GM12878 (cell line): ENCODE measurements around the gene CEP83. TPM values are rescaled to one million over a fixed set of nuclear protein-coding genes. Genes with fewer than 3 reads are reported as not detected.

ENCODE experiments used
- ATAC-seq: fragments of 200-7000 bp; cut with Tn5 transposase; 3 replicates; pipeline ENCODE4 v1.9.1; 2020; ENCODE audit warnings: mild to moderate bottlenecking, moderate library complexity
- BruUV-seq: library from RNA; stranded (reverse); fragments of 400-500 nt; replicated peaks from 2 replicates; lab custom pipeline; 2021; lab: Mats Ljungman, UMichigan
- CTCF ChIA-PET: fragments of 300-600 bp; sonication (Branson Sonifier 250); formaldehyde crosslinking; extraction: SDS; loops from one replicate; lab custom pipeline; 2021; ENCODE audit warnings: inconsistent platforms; lab: Yijun Ruan, JAX
- POLR2A ChIA-PET: fragments of 350-600 bp; formaldehyde crosslinking; extraction: SDS; loops from one replicate; lab custom pipeline; 2021; ENCODE audit warnings: inconsistent platforms; lab: Charles Lee
- RAD21 ChIA-PET: fragments of 300-600 bp; sonication (Branson Sonifier 250); formaldehyde crosslinking; loops from one replicate; lab custom pipeline; 2023; ENCODE audit warnings: antibody characterized with exemption; ENCODE audit not compliant: unreplicated experiment; lab: Charles Lee
- SMC1A ChIA-PET: fragments of 300-600 bp; sonication (Branson Sonifier 250); formaldehyde crosslinking; loops from one replicate; lab custom pipeline; 2023; ENCODE audit not compliant: unreplicated experiment, uncharacterized antibody; lab: Charles Lee
- DNase-seq: peaks from one replicate; pipeline ENCODE4 v3.0.0-alpha.2; 2011; ENCODE audit warnings: low read depth, low spot score
- FAIRE-seq: peaks from 3 replicates; lab custom pipeline; 2011; peaks lifted over from hg19 to GRCh38; lab: Jason Lieb, UNC
- H2AFZ ChIP-seq: 2 replicates; pipeline ENCODE4 v1.6.0; 2011; ENCODE audit warnings: low read depth, low read length, control low read depth; ENCODE audit not compliant: control insufficient read depth
- H3K27ac ChIP-seq: 2 replicates; pipeline ENCODE4 v1.5.1; 2011; ENCODE audit warnings: control low read depth; ENCODE audit not compliant: control insufficient read depth, insufficient read depth
- H3K27me3 ChIP-seq, 2 experiments: replicated peaks in 1 of 2; 2 replicates each; pipeline versions ENCODE4 v1.6.0 to v1.6.1; 2011; ENCODE audit warnings: low read length in 1 of 2; ENCODE audit not compliant: control insufficient read depth in 2 of 2, insufficient read depth in 2 of 2
- H3K36me3 ChIP-seq, 2 experiments: 2 replicates each; pipeline ENCODE4 v1.5.1; 2011; ENCODE audit warnings: low read length in 1 of 2; ENCODE audit not compliant: control insufficient read depth in 2 of 2, insufficient read depth in 2 of 2
- H3K4me1 ChIP-seq: 2 replicates; pipeline ENCODE4 v1.6.1; 2011; ENCODE audit warnings: mild to moderate bottlenecking, low read length, moderate library complexity, mixed read lengths; ENCODE audit not compliant: control insufficient read depth, insufficient read depth
- H3K4me2 ChIP-seq: 2 replicates; pipeline ENCODE4 v1.6.0; 2011; ENCODE audit warnings: control low read depth; ENCODE audit not compliant: control insufficient read depth, insufficient read depth
- H3K4me3 ChIP-seq: fragments of 200-600 bp; sonication (generic); 2 replicates; pipeline ENCODE4 v1.5.1; 2016
- H3K79me2 ChIP-seq: 2 replicates; pipeline ENCODE4 v1.6.0; 2011; ENCODE audit warnings: low read length; ENCODE audit not compliant: control insufficient read depth, insufficient read depth
- H3K9ac ChIP-seq: 2 replicates; pipeline ENCODE4 v1.8.0; 2011; ENCODE audit warnings: low read length, control low read depth, mixed read lengths; ENCODE audit not compliant: control insufficient read depth, insufficient read depth
- H3K9me3 ChIP-seq: replicated peaks from 3 replicates; pipeline ENCODE4 v1.5.1; 2011; ENCODE audit warnings: mild to moderate bottlenecking, low read length; ENCODE audit not compliant: control insufficient read depth, insufficient read depth
- H4K20me1 ChIP-seq: 2 replicates; pipeline ENCODE4 v1.6.0; 2011; ENCODE audit not compliant: control insufficient read depth, insufficient read depth
- EGR1 ChIP-seq, 2 experiments: IDR thresholded peaks; 1 replicate in 1 of 2; 2 replicates in 1 of 2; pipeline ENCODE4 v1.6.1; 2011 to 2012; ENCODE audit warnings: low read depth in 2 of 2, low read length in 2 of 2, borderline replicate concordance in 1 of 2, mild to moderate bottlenecking in 1 of 2, moderate library complexity in 1 of 2
- EZH2 ChIP-seq: IDR thresholded peaks from 2 replicates; pipeline ENCODE4 v1.6.1; 2012; ENCODE audit warnings: low read depth, mild to moderate bottlenecking, control low read depth, inconsistent platforms, low read length, borderline replicate concordance; ENCODE audit not compliant: control insufficient read depth
- FOXM1 ChIP-seq: IDR thresholded peaks from 2 replicates; pipeline ENCODE4 v1.6.1; 2012; ENCODE audit warnings: low read depth, mild to moderate bottlenecking, inconsistent platforms, low read length, moderate library complexity
- SRF ChIP-seq, 2 experiments: IDR thresholded peaks; 2 replicates each; pipeline ENCODE4 v1.6.1; 2011; ENCODE audit warnings: low read depth in 2 of 2, low read length in 2 of 2, mild to moderate bottlenecking in 1 of 2, moderate library complexity in 1 of 2
- STAT3 ChIP-seq: IDR thresholded peaks from 2 replicates; pipeline ENCODE4 v1.6.1; 2011; ENCODE audit warnings: low read depth, low read length, improper control_type of control experiment
- WGBS: methylation state at CpG from one replicate; pipeline ENCODE4 v1.1.6; 2016; ENCODE audit warnings: low lambda C conversion rate; ENCODE audit not compliant: insufficient replicate concordance, insufficient coverage; ENCODE audit errors: missing lambda C conversion rate; 5-methylcytosine and 5-hydroxymethylcytosine counted together
- in situ Hi-C: fragments of 300-500 bp; cut with MboI; formaldehyde crosslinking; loops from 9 replicates; pipeline ENCODE4 v1.14.3; 2018; ENCODE audit warnings: mixed read lengths
- intact Hi-C: fragments of 100-400 bp; cut with micrococcal nuclease; formaldehyde crosslinking; loops from one replicate; pipeline ENCODE4 v1.14.2; 2022; ENCODE audit not compliant: unreplicated experiment
- polyA plus RNA-seq, 11 experiments: library from polyadenylated mRNA; depleted of rRNA in 4 of 11; unstranded in 6 of 11; stranded (reverse) in 5 of 11; fragments of >200 nt; fragmentation: Nextera tagmentation in 4 of 11; fragmentation: Illumina TruSeq in 1 of 11; extraction: Ambion mirVana in 4 of 11; extraction: Trizol in 1 of 11; gene quantifications; 1 replicate in 1 of 11; 2 replicates in 10 of 11; pipeline versions ENCODE4 v1.2.1 to v1.2.3, GENCODE V29; 2011 to 2016; ENCODE audit warnings: inconsistent platforms in 2 of 11, missing spikeins in 2 of 11, low read depth in 1 of 11
- total RNA-seq, 4 experiments: library from RNA; depleted of rRNA in 3 of 4; stranded (reverse); fragments of >200 nt in 3 of 4; fragmentation: Illumina TruSeq in 1 of 4; extraction: Trizol in 1 of 4; gene quantifications; 2 replicates each; pipeline versions ENCODE4 v1.2.1 to v1.2.3, GENCODE V29; 2013 to 2021
- TF ChIP-seq, protein P1 (sequence below): fragments of 450-650 bp; IDR thresholded peaks from 2 replicates; pipeline ENCODE4 v1.6.1; 2018; ENCODE audit warnings: mild to moderate bottlenecking, low read depth, moderate library complexity; ENCODE audit not compliant: partially characterized antibody
- TF ChIP-seq, protein P2 (sequence below): IDR thresholded peaks from 2 replicates; pipeline ENCODE4 v1.6.1; 2012; ENCODE audit warnings: improper control_type of control experiment, low read depth, low read length; ENCODE audit not compliant: insufficient replicate concordance
- TF ChIP-seq, protein P3 (sequence below): fragments of 450-650 bp; IDR thresholded peaks from 2 replicates; pipeline ENCODE4 v1.6.1; 2017; ENCODE audit warnings: mild to moderate bottlenecking, low read depth, inconsistent platforms; ENCODE audit not compliant: poor library complexity, severe bottlenecking
- TF ChIP-seq, protein P4 (sequence below): fragments of 450-650 bp; IDR thresholded peaks from 2 replicates; pipeline ENCODE4 v1.6.1; 2017; ENCODE audit warnings: mild to moderate bottlenecking

Gene CEP83
- total and polyA plus RNA-seq, 10 of the 15 experiments (the other 5 are each of a cell fraction or from before 2014, with no cell fraction given), result 4.3 to 39.0 (median 22.5) TPM

DNA sequence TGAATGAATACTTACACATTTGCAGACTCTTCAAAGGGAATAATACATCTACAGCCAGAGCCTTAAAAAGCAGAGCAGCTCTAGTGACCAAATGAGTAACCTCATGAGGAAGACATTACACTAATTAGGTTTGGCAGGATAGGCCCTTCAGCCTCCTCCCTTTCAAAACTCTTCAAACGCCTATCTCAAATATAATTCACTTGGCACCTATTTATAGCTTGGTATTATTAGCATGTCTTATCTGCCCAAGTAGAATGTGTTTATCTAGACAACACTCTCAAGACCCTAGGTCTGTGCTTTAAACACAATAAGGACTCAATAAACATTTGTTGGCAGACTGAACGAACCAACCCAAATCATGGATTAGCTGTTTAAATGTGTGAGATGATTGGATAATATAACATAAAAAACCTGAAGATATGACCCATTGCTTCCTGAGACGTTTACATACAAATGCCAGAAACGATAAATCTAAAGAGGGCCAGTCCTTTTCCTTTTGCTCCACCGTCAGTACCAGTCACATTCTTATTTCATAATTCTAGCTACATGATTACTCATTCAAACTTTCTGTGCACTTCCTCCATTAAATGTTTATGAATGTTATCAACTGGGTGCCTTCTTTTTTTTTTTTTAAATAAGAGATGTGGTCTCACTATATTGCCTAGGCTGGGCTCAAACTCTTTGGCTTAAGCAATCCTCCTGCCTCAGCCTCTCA, 123.3 kb downstream of the CEP83 start:
- no peak overlapping the region for H3K4me3 ChIP-seq
- RAD21 ChIA-PET, result no interaction called here
- SMC1A ChIA-PET, result interaction anchor here (0.7 to 1.3 kb wide), 5 partner anchors 20 to 103 kb away, joined by 3 to 6 read pairs (median 3); no protein-coding TSS in a partner anchor
- H3K9me3 ChIP-seq, result no peaks in the 10 kb centered on the region
- POLR2A ChIA-PET, result interaction anchor here (0.5 kb wide), 1 partner anchor 1235 kb away, joined by 3 read pairs; no protein-coding TSS in a partner anchor
- H2AFZ ChIP-seq, result no peak overlapping the region
- in situ Hi-C loops, result no loop called here
- H3K4me2 ChIP-seq, result no peak overlapping the region
- H3K79me2 ChIP-seq, result no peaks in the 10 kb centered on the region
- H3K36me3 ChIP-seq, result no peaks in the 10 kb centered on the region; a peak in 1 of 4 replicates
- H4K20me1 ChIP-seq, result no peaks in the 10 kb centered on the region
- no peaks in the 10 kb centered on the region for H3K27me3 ChIP-seq
- H3K4me1 ChIP-seq, result no peaks in the 10 kb centered on the region
- intact Hi-C loops, result no loop called here
- CTCF ChIA-PET, result interaction anchor here (0.6 to 1.5 kb wide), 3 partner anchors 10 to 1029 kb away, joined by 3 to 4 read pairs (median 4); no protein-coding TSS in a partner anchor
- DNase-seq (no peak), ATAC-seq (no peak), FAIRE-seq (no peak)
- BruUV-seq, result no TSS peak
- no peak overlapping the region for H3K9ac ChIP-seq
- no peak overlapping the region for H3K27ac ChIP-seq
- WGBS, result 97% methylated on average over 5 of the region's 5 CpGs
- TF ChIP-seq EGR1 (IDR thresholded peaks at IDR 0.05; ENCODE audit: borderline replicate concordance in 1 of 2, low read depth in 2 of 2, low read length in 2 of 2) (no peak), EZH2 (no peak), SRF (IDR thresholded peaks at IDR 0.05; ENCODE audit: low read depth in 2 of 2, low read length in 2 of 2) (no peak), STAT3 (no peak), FOXM1 (no peak)
- TF ChIP-seq, protein P1, sequence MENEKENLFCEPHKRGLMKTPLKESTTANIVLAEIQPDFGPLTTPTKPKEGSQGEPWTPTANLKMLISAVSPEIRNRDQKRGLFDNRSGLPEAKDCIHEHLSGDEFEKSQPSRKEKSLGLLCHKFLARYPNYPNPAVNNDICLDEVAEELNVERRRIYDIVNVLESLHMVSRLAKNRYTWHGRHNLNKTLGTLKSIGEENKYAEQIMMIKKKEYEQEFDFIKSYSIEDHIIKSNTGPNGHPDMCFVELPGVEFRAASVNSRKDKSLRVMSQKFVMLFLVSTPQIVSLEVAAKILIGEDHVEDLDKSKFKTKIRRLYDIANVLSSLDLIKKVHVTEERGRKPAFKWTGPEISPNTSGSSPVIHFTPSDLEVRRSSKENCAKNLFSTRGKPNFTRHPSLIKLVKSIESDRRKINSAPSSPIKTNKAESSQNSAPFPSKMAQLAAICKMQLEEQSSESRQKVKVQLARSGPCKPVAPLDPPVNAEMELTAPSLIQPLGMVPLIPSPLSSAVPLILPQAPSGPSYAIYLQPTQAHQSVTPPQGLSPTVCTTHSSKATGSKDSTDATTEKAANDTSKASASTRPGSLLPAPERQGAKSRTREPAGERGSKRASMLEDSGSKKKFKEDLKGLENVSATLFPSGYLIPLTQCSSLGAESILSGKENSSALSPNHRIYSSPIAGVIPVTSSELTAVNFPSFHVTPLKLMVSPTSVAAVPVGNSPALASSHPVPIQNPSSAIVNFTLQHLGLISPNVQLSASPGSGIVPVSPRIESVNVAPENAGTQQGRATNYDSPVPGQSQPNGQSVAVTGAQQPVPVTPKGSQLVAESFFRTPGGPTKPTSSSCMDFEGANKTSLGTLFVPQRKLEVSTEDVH, result no peak
- TF ChIP-seq, protein P2, sequence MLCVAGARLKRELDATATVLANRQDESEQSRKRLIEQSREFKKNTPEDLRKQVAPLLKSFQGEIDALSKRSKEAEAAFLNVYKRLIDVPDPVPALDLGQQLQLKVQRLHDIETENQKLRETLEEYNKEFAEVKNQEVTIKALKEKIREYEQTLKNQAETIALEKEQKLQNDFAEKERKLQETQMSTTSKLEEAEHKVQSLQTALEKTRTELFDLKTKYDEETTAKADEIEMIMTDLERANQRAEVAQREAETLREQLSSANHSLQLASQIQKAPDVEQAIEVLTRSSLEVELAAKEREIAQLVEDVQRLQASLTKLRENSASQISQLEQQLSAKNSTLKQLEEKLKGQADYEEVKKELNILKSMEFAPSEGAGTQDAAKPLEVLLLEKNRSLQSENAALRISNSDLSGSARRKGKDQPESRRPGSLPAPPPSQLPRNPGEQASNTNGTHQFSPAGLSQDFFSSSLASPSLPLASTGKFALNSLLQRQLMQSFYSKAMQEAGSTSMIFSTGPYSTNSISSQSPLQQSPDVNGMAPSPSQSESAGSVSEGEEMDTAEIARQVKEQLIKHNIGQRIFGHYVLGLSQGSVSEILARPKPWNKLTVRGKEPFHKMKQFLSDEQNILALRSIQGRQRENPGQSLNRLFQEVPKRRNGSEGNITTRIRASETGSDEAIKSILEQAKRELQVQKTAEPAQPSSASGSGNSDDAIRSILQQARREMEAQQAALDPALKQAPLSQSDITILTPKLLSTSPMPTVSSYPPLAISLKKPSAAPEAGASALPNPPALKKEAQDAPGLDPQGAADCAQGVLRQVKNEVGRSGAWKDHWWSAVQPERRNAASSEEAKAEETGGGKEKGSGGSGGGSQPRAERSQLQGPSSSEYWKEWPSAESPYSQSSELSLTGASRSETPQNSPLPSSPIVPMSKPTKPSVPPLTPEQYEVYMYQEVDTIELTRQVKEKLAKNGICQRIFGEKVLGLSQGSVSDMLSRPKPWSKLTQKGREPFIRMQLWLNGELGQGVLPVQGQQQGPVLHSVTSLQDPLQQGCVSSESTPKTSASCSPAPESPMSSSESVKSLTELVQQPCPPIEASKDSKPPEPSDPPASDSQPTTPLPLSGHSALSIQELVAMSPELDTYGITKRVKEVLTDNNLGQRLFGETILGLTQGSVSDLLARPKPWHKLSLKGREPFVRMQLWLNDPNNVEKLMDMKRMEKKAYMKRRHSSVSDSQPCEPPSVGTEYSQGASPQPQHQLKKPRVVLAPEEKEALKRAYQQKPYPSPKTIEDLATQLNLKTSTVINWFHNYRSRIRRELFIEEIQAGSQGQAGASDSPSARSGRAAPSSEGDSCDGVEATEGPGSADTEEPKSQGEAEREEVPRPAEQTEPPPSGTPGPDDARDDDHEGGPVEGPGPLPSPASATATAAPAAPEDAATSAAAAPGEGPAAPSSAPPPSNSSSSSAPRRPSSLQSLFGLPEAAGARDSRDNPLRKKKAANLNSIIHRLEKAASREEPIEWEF, result no peak
- TF ChIP-seq, protein P3, sequence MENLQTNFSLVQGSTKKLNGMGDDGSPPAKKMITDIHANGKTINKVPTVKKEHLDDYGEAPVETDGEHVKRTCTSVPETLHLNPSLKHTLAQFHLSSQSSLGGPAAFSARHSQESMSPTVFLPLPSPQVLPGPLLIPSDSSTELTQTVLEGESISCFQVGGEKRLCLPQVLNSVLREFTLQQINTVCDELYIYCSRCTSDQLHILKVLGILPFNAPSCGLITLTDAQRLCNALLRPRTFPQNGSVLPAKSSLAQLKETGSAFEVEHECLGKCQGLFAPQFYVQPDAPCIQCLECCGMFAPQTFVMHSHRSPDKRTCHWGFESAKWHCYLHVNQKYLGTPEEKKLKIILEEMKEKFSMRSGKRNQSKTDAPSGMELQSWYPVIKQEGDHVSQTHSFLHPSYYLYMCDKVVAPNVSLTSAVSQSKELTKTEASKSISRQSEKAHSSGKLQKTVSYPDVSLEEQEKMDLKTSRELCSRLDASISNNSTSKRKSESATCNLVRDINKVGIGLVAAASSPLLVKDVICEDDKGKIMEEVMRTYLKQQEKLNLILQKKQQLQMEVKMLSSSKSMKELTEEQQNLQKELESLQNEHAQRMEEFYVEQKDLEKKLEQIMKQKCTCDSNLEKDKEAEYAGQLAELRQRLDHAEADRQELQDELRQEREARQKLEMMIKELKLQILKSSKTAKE, result no peak
- TF ChIP-seq, protein P4, sequence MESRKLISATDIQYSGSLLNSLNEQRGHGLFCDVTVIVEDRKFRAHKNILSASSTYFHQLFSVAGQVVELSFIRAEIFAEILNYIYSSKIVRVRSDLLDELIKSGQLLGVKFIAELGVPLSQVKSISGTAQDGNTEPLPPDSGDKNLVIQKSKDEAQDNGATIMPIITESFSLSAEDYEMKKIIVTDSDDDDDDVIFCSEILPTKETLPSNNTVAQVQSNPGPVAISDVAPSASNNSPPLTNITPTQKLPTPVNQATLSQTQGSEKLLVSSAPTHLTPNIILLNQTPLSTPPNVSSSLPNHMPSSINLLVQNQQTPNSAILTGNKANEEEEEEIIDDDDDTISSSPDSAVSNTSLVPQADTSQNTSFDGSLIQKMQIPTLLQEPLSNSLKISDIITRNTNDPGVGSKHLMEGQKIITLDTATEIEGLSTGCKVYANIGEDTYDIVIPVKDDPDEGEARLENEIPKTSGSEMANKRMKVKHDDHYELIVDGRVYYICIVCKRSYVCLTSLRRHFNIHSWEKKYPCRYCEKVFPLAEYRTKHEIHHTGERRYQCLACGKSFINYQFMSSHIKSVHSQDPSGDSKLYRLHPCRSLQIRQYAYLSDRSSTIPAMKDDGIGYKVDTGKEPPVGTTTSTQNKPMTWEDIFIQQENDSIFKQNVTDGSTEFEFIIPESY, result no peak
